ENCODE measurements around the gene CAMTA1. TPM values are rescaled to one million over a fixed set of nuclear protein-coding genes. Genes with fewer than 3 reads are reported as not detected.

The CAMTA1 gene
- total RNA-seq, 1 donor from 2014 or later, result 47.9 TPM

- Histone ChIP-seq H3K4me3 (no peak overlapping the region), H3K4me1 (peaks cover 26% of the 10 kb centered on the region), H3K27ac (peak overlapping the region; percentile 60), H3K9me3 (no peaks in the 10 kb centered on the region), H3K27me3 (ENCODE audit: low read depth) (no peaks in the 10 kb centered on the region), H3K36me3 (no peaks in the 10 kb centered on the region)
- DNase-seq (peak; percentile 89), ATAC-seq (peak; percentile 77 to 86)
- TF ChIP-seq CTCF (IDR thresholded peaks at IDR 0.05), result no peak
- intact Hi-C loops (cut with DNase I), result no loop called here
These were observed 693.7 kb downstream of the CAMTA1 start for GRCh38 chr1:7478809-7479499.

GRCh38 chr1:7479571-7479970 lies 694.3 kb downstream of the CAMTA1 start:
- Histone ChIP-seq H3K9me3 (no peaks in the 10 kb centered on the region), H3K4me1 (peaks cover 25% of the 10 kb centered on the region), H3K4me3 (no peak overlapping the region), H3K27ac (no peak overlapping the region), H3K27me3 (ENCODE audit: low read depth) (no peaks in the 10 kb centered on the region), H3K36me3 (no peaks in the 10 kb centered on the region)
- intact Hi-C loops (cut with DNase I), result no loop called here
- ATAC-seq (no peak), DNase-seq (no peak)
- no peak for TF ChIP-seq CTCF (IDR thresholded peaks at IDR 0.05)

GRCh38 chr1:7481194-7481593 lies 695.9 kb downstream of the CAMTA1 start:
- ATAC-seq, result no peak
- H3K9me3 ChIP-seq, result no peaks in the 10 kb centered on the region
- no peak for TF ChIP-seq CTCF (IDR thresholded peaks at IDR 0.05)
- peaks cover 25% of the 10 kb centered on the region for H3K4me1 ChIP-seq
- no peaks in the 10 kb centered on the region for H3K36me3 ChIP-seq
- DNase-seq, result no peak
- intact Hi-C loops (cut with DNase I), result no loop called here
- H3K27ac ChIP-seq, result no peak overlapping the region
- no peak overlapping the region for H3K4me3 ChIP-seq
- H3K27me3 ChIP-seq (ENCODE audit: low read depth), result no peaks in the 10 kb centered on the region

GRCh38 chr1:7482077-7482476 lies 696.8 kb downstream of the CAMTA1 start:
- intact Hi-C loops (cut with DNase I), result no loop called here

GRCh38 chr1:7482772-7483495 lies 697.7 kb downstream of the CAMTA1 start:
- DNase-seq, result no peak
- no peak for ATAC-seq
- H3K4me1 ChIP-seq, result peaks cover 15% of the 10 kb centered on the region
- no peak overlapping the region for H3K4me3 ChIP-seq
- H3K9me3 ChIP-seq, result no peaks in the 10 kb centered on the region
- H3K36me3 ChIP-seq, result no peaks in the 10 kb centered on the region
- H3K27me3 ChIP-seq (ENCODE audit: low read depth), result no peaks in the 10 kb centered on the region
- intact Hi-C loops (cut with DNase I), result no loop called here
- TF ChIP-seq CTCF (IDR thresholded peaks at IDR 0.05), result no peak
- no peak overlapping the region for H3K27ac ChIP-seq

More at GRCh38 chr1:7482077-7482476, 696.8 kb downstream of the CAMTA1 start:
- peaks cover 22% of the 10 kb centered on the region for H3K4me1 ChIP-seq
- no peaks in the 10 kb centered on the region for H3K36me3 ChIP-seq
- H3K9me3 ChIP-seq, result no peaks in the 10 kb centered on the region
- no peak overlapping the region for H3K27ac ChIP-seq
- no peaks in the 10 kb centered on the region for H3K27me3 ChIP-seq (ENCODE audit: low read depth)
- ATAC-seq, result no peak
- no peak overlapping the region for H3K4me3 ChIP-seq
- DNase-seq, result no peak
- TF ChIP-seq CTCF (IDR thresholded peaks at IDR 0.05), result no peak

Data from lower lobe of right lung (tissue), 2 donors.